K562 (cell line): ENCODE results near the gene UPK3A. TPM values are rescaled to one million over a fixed set of nuclear protein-coding genes. Genes with fewer than 3 reads are reported as not detected.

Experiments used
- AFF4 ChIP-seq: sonication (generic); formaldehyde crosslinking; IDR thresholded peaks from 2 replicates; pipeline ENCODE4 v1.8.0; 2023; ENCODE audit warnings: mild to moderate bottlenecking, missing genetic modification reagents
- FOXK1 ChIP-seq: sonication (generic); formaldehyde crosslinking; IDR thresholded peaks from 2 replicates; pipeline ENCODE4 v1.8.0; 2022; ENCODE audit warnings: missing genetic modification reagents, mild to moderate bottlenecking, borderline replicate concordance
- LCOR ChIP-seq: sonication (generic); formaldehyde crosslinking; IDR thresholded peaks from 2 replicates; pipeline ENCODE4 v1.8.0; 2022; ENCODE audit warnings: mild to moderate bottlenecking, missing genetic modification reagents
- MYBL2 ChIP-seq, 2 experiments: fragments of 450-650 bp in 1 of 2; sonication (generic) in 1 of 2; formaldehyde crosslinking in 1 of 2; IDR thresholded peaks; 2 replicates each; pipeline versions ENCODE4 v1.6.1 to v1.8.1; 2017 to 2022; ENCODE audit warnings: borderline replicate concordance in 1 of 2, inconsistent platforms in 1 of 2, low read depth in 1 of 2, mild to moderate bottlenecking in 1 of 2, missing genetic modification reagents in 1 of 2, moderate library complexity in 1 of 2
- NFIC ChIP-seq: fragments of 450-650 bp; IDR thresholded peaks from 2 replicates; pipeline ENCODE4 v1.6.1; 2017; ENCODE audit warnings: mild to moderate bottlenecking, inconsistent platforms
- RFX7 ChIP-seq: fragments of 250-450 bp; sonication (Bioruptor Pico); IDR thresholded peaks from 2 replicates; pipeline ENCODE4 v1.5.1; 2021; ENCODE audit warnings: mild to moderate bottlenecking
- SAP30 ChIP-seq: fragments of 200-600 bp; sonication (generic); IDR thresholded peaks from 2 replicates; pipeline ENCODE4 v1.6.1; 2012; ENCODE audit warnings: borderline replicate concordance, low read depth, mild to moderate bottlenecking, moderate library complexity, low read length, control low read depth, inconsistent platforms; ENCODE audit not compliant: insufficient read depth, poor library complexity, severe bottlenecking
- SPI1 ChIP-seq: IDR thresholded peaks from 2 replicates; pipeline ENCODE4 v1.6.1; 2011; ENCODE audit warnings: low read depth, low read length, control low read depth, borderline replicate concordance
- TBP ChIP-seq: optimal IDR thresholded peaks from 2 replicates; pipeline ENCODE3; 2011; ENCODE audit warnings: low read depth, low read length, improper control_type of control experiment
- TCFL5 ChIP-seq: fragments of 250-450 bp; sonication (Bioruptor Pico); conservative IDR thresholded peaks from 2 replicates; pipeline ENCODE4 v1.6.1; 2021; ENCODE audit warnings: mild to moderate bottlenecking, moderate library complexity, matching md5 sums
- ZNF76 ChIP-seq: fragments of 250-450 bp; sonication (Bioruptor Pico); IDR thresholded peaks from 2 replicates; pipeline ENCODE4 v1.4.0; 2020; ENCODE audit warnings: mild to moderate bottlenecking, moderate library complexity, borderline replicate concordance
- polyA plus RNA-seq, 8 experiments: library from polyadenylated mRNA; depleted of rRNA in 4 of 8; stranded (reverse) in 5 of 8; unstranded in 3 of 8; fragments of >200 nt; fragmentation: Nextera tagmentation in 2 of 8; fragmentation: Illumina TruSeq in 1 of 8; extraction: Ambion mirVana in 2 of 8; extraction: Trizol in 1 of 8; gene quantifications; 2 replicates each; pipeline versions ENCODE4 v1.2.1 to v1.2.3, GENCODE V29; 2011 to 2014; ENCODE audit warnings: inconsistent platforms in 1 of 8, missing spikeins in 1 of 8
- total RNA-seq, 7 experiments: library from RNA; depleted of rRNA in 6 of 7; stranded (reverse); fragments of >200 nt in 6 of 7; fragmentation: Illumina TruSeq in 2 of 7; extraction: Trizol in 2 of 7; gene quantifications; 2 replicates each; pipeline versions ENCODE4 v1.2.1 to v1.2.3, GENCODE V29; 2011 to 2021; ENCODE audit warnings: low replicate concordance in 1 of 7
- TF ChIP-seq, protein P1 (sequence below): IDR thresholded peaks from 3 replicates; pipeline ENCODE4 v1.6.1; 2011; ENCODE audit warnings: borderline replicate concordance, mild to moderate bottlenecking, moderate library complexity; ENCODE audit not compliant: insufficient read length; ENCODE audit errors: extremely low read depth

Gene UPK3A
- total and polyA plus RNA-seq, 9 of the 15 experiments (the other 6 are each of a cell fraction or from before 2014, with no cell fraction given) = not detected

DNA sequence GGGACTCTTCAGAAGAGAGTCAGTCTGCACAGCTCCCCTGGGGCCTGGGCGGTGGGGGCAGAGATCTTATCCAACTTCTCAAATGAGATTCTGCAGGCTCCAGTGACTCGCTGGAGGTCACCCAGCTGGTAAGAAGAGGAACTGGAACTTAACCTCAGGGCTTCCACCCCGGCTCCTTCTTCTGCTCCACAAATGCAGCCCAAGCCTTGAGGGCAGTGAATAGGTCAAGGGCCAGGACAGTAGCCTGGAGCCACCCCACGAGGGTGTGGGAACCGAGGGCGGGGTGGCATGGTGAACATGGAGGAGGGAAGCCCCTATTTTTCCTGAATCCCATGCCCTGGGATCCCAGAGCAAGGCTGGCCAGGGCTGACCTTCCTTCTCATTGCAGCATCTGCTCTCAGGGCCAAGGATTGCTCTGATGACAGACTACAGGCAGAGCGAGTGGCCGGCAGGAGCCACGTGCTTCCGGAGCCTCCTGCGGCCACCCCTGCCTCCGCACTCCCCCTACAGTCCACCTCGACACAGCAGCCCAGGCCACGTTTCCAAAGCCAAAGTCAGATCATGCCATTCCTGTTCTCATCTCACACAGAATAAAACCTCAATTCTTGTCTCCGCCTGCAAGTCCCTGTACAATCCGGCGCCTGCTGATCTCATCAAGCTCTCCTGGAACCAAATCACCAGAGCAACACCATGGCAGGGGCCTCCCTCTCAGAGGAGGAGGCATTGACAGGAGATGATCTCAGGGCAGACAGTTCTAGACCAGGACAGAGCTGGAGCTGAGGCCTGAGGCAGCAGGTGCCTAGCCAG lies 21.1 kb upstream of the UPK3A start (continued):
- TF ChIP-seq NFIC (no peak), SPI1 (peak; percentile 76), TBP (no peak), FOXK1 (no peak), MYBL2 (IDR thresholded peaks at IDR 0.05; ENCODE audit: low read depth) (no peak), MYBL2 (CRISPR knock-in tag; IDR thresholded peaks at IDR 0.05; ENCODE audit: borderline replicate concordance) (no peak), AFF4 (CRISPR knock-in tag) (no peak), SAP30 (no peak), TCFL5 (CRISPR knock-in tag) (no peak), LCOR (CRISPR knock-in tag) (no peak), ZNF76 (CRISPR knock-in tag) (no peak), RFX7 (CRISPR knock-in tag) (no peak)
- TF ChIP-seq, protein P1, sequence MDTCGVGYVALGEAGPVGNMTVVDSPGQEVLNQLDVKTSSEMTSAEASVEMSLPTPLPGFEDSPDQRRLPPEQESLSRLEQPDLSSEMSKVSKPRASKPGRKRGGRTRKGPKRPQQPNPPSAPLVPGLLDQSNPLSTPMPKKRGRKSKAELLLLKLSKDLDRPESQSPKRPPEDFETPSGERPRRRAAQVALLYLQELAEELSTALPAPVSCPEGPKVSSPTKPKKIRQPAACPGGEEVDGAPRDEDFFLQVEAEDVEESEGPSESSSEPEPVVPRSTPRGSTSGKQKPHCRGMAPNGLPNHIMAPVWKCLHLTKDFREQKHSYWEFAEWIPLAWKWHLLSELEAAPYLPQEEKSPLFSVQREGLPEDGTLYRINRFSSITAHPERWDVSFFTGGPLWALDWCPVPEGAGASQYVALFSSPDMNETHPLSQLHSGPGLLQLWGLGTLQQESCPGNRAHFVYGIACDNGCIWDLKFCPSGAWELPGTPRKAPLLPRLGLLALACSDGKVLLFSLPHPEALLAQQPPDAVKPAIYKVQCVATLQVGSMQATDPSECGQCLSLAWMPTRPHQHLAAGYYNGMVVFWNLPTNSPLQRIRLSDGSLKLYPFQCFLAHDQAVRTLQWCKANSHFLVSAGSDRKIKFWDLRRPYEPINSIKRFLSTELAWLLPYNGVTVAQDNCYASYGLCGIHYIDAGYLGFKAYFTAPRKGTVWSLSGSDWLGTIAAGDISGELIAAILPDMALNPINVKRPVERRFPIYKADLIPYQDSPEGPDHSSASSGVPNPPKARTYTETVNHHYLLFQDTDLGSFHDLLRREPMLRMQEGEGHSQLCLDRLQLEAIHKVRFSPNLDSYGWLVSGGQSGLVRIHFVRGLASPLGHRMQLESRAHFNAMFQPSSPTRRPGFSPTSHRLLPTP = no peak
